ENCODE data around the gene EIF4B.

- no peak for TF ChIP-seq ZNF274 (IDR thresholded peaks at IDR 0.05; ENCODE audit: low read depth, low read length)
- no peak for TF ChIP-seq YY1 (IDR thresholded peaks at IDR 0.05; ENCODE audit: insufficient read depth, insufficient read length)
- TF ChIP-seq SUZ12 (IDR thresholded peaks at IDR 0.05; ENCODE audit: extremely low read depth, insufficient read depth, insufficient read length): no peak
Observed at GRCh38 chr12:53086361-53086760, 80.1 kb downstream of the EIF4B start.

All from NT2/D1 (cell line).